SK-N-SH (cell line): ENCODE measurements around the gene BOD1L2. TPM values are rescaled to one million over a fixed set of nuclear protein-coding genes. Genes with fewer than 3 reads are reported as not detected.

Experiments
- CTCF ChIA-PET: fragments of 300-600, 350-600 bp; formaldehyde crosslinking; extraction: SDS; loops from one replicate; lab custom pipeline; 2021; lab: Yijun Ruan, JAX
- POLR2A ChIA-PET: fragments of 350-600 bp; sonication (Branson Sonifier 250); formaldehyde crosslinking; extraction: SDS; loops from one replicate; lab custom pipeline; 2020; ENCODE audit warnings: antibody characterized with exemption, inconsistent platforms; lab: Yijun Ruan, JAX
- DNase-seq: peaks from one replicate; pipeline ENCODE4 v3.0.0; 2012
- H2AFZ ChIP-seq: fragments of 200-600 bp; sonication (generic); 2 replicates; pipeline ENCODE4 v1.8.1; 2016; ENCODE audit warnings: antibody characterized with exemption, mild to moderate bottlenecking, low read depth
- H3F3A ChIP-seq: fragments of 200-600 bp; sonication (generic); replicated peaks from 2 replicates; pipeline ENCODE3; 2016; ENCODE audit warnings: antibody characterized with exemption, mild to moderate bottlenecking; ENCODE audit not compliant: insufficient read depth
- H3K27ac ChIP-seq, 2 experiments: fragments of 200-500 bp in 1 of 2; fragments of 200-600 bp in 1 of 2; sonication (Bioruptor generic) in 1 of 2; sonication (generic), shearing (Covaris generic) in 1 of 2; 2 replicates each; pipeline versions ENCODE4 v1.5.1 to v1.6.1; 2014 to 2016; ENCODE audit warnings: low read depth in 2 of 2, inconsistent platforms in 1 of 2, low read length in 1 of 2, mild to moderate bottlenecking in 1 of 2, mixed read lengths in 1 of 2
- H3K27me3 ChIP-seq: fragments of 200-600 bp; sonication (generic), shearing (Covaris generic); 2 replicates; pipeline ENCODE4 v1.6.1; 2016; ENCODE audit warnings: mixed run types; ENCODE audit not compliant: insufficient read depth
- H3K36me3 ChIP-seq, 2 experiments: fragments of 200-500 bp in 1 of 2; fragments of 200-600 bp in 1 of 2; sonication (Bioruptor generic) in 1 of 2; sonication (generic) in 1 of 2; replicated peaks in 1 of 2; 2 replicates each; pipeline versions ENCODE3 to v1.5.1; 2014 to 2016; ENCODE audit warnings: low read length in 1 of 2, mild to moderate bottlenecking in 1 of 2; ENCODE audit not compliant: insufficient read depth in 2 of 2, control insufficient read depth in 1 of 2
- H3K4me1 ChIP-seq, 2 experiments: fragments of 200-500 bp in 1 of 2; fragments of 200-600 bp in 1 of 2; sonication (Bioruptor generic) in 1 of 2; sonication (generic), shearing (Covaris generic) in 1 of 2; 2 replicates each; pipeline versions ENCODE4 v1.5.1 to v1.6.1; 2014 to 2016; ENCODE audit warnings: low read depth in 1 of 2, low read length in 1 of 2, mixed run types in 1 of 2; ENCODE audit not compliant: insufficient read depth in 2 of 2, control insufficient read depth in 1 of 2
- H3K4me2 ChIP-seq: fragments of 200-600 bp; sonication (generic), shearing (Covaris generic); 2 replicates; pipeline ENCODE4 v1.6.1; 2017; ENCODE audit warnings: mixed run types
- H3K4me3 ChIP-seq, 2 experiments: fragments of 200-500 bp in 1 of 2; fragments of 200-600 bp in 1 of 2; sonication (Bioruptor generic) in 1 of 2; sonication (generic), shearing (Covaris generic) in 1 of 2; 2 replicates each; pipeline versions ENCODE4 v1.5.1 to v1.8.1; 2014 to 2016; ENCODE audit warnings: low read depth in 2 of 2, inconsistent platforms in 1 of 2, low read length in 1 of 2, mild to moderate bottlenecking in 1 of 2, mixed read lengths in 1 of 2, moderate library complexity in 1 of 2
- H3K79me2 ChIP-seq: fragments of 200-600 bp; sonication (generic); 2 replicates; pipeline ENCODE4 v1.8.1; 2017; ENCODE audit warnings: mild to moderate bottlenecking; ENCODE audit not compliant: insufficient read depth
- H3K9ac ChIP-seq: fragments of 200-600 bp; sonication (generic); 2 replicates; pipeline ENCODE4 v1.6.1; 2017; ENCODE audit warnings: mixed run types
- H3K9me2 ChIP-seq: fragments of 200-600 bp; sonication (generic); 2 replicates; pipeline ENCODE4 v1.6.1; 2017; ENCODE audit warnings: mixed run types
- H3K9me3 ChIP-seq: fragments of 200-600 bp; sonication (generic); 2 replicates; pipeline ENCODE4 v1.6.1; 2017; ENCODE audit warnings: mixed run types, mild to moderate bottlenecking, moderate library complexity
- H4K20me1 ChIP-seq: fragments of 200-600 bp; sonication (generic); 2 replicates; pipeline ENCODE4 v1.6.1; 2017; ENCODE audit warnings: mild to moderate bottlenecking, mixed run types; ENCODE audit not compliant: insufficient read depth
- FOXJ3 ChIP-seq: sonication (generic); formaldehyde crosslinking; IDR thresholded peaks from 2 replicates; pipeline ENCODE4 v1.5.1; 2020; ENCODE audit warnings: mild to moderate bottlenecking, missing genetic modification reagents
- MEF2A ChIP-seq: IDR thresholded peaks from 2 replicates; pipeline ENCODE4 v1.4.0; 2012; ENCODE audit warnings: low read depth, borderline replicate concordance
- MXI1 ChIP-seq: IDR thresholded peaks from 2 replicates; pipeline ENCODE4 v1.6.1; 2012; ENCODE audit warnings: mild to moderate bottlenecking, low read depth, low read length, improper control_type of control experiment
- NFIC ChIP-seq: IDR thresholded peaks from 2 replicates; pipeline ENCODE4 v1.4.0; 2012; ENCODE audit warnings: borderline replicate concordance
- NRF1 ChIP-seq: IDR thresholded peaks from 2 replicates; pipeline ENCODE4 v1.6.1; 2012; ENCODE audit warnings: low read depth, mild to moderate bottlenecking, low read length
- POLR2AphosphoS5 ChIP-seq: IDR thresholded peaks from 2 replicates; pipeline ENCODE4 v1.6.1; 2012; ENCODE audit warnings: low read depth, low read length
- REST ChIP-seq: IDR thresholded peaks from 2 replicates; pipeline ENCODE4 v1.6.1; 2012; ENCODE audit warnings: mild to moderate bottlenecking, low read depth, low read length, moderate library complexity
- SIN3A ChIP-seq: IDR thresholded peaks from 2 replicates; pipeline ENCODE4 v1.6.1; 2012; ENCODE audit warnings: low read depth, mild to moderate bottlenecking, low read length, moderate library complexity, borderline replicate concordance
- USF2 ChIP-seq: fragments of 150-350 bp; IDR thresholded peaks from 2 replicates; pipeline ENCODE4 v1.6.1; 2017; ENCODE audit warnings: antibody characterized with exemption, low read length, low read depth, borderline replicate concordance
- WGBS: methylation state at CpG from one replicate; pipeline ENCODE4 v1.1.6; 2017; ENCODE audit warnings: low lambda C conversion rate; 5-methylcytosine and 5-hydroxymethylcytosine counted together
- polyA plus RNA-seq, 3 experiments: library from polyadenylated mRNA; depleted of rRNA; stranded (reverse); fragments of >200 nt; gene quantifications; 2 replicates each; pipeline ENCODE4 v1.2.3, GENCODE V29; 2012

The BOD1L2 gene
- polyA plus RNA-seq, 1 of the 3 experiments (the other 2 are of a cell fraction) = not detected

- Histone ChIP-seq H3K27ac (no peak overlapping the region; a peak in 1 of 4 replicates), H3K27me3 (no peaks in the 10 kb centered on the region), H3K9me2 (no peaks in the 10 kb centered on the region), H3K79me2 (no peaks in the 10 kb centered on the region), H2AFZ (no peak overlapping the region), H3K4me1 (peaks cover 0 to 2% of the 10 kb centered on the region in 2 experiments; a peak in 1 of 4 replicates), H3F3A (no peaks in the 10 kb centered on the region), H3K4me2 (no peak overlapping the region), H3K4me3 (no peak overlapping the region), H3K9me3 (no peaks in the 10 kb centered on the region), H3K9ac (no peak overlapping the region), H3K36me3 (no peaks in the 10 kb centered on the region), H4K20me1 (no peaks in the 10 kb centered on the region)
- DNase-seq = no peak
- TF ChIP-seq POLR2AphosphoS5 = no peak
- TF ChIP-seq NRF1 = no peak
- no peak for TF ChIP-seq USF2
- no peak for TF ChIP-seq MEF2A
- TF ChIP-seq NFIC = no peak
- TF ChIP-seq FOXJ3 = no peak
- TF ChIP-seq SIN3A = no peak
- 12% methylated on average over 4 of the region's 4 CpGs for whole genome bisulfite sequencing
- ChIA-PET CTCF (no interaction called here), POLR2A (no interaction called here)
Measured at GRCh38 chr18:57113799-57114420, 33.0 kb upstream of the BOD1L2 start.

DNA sequence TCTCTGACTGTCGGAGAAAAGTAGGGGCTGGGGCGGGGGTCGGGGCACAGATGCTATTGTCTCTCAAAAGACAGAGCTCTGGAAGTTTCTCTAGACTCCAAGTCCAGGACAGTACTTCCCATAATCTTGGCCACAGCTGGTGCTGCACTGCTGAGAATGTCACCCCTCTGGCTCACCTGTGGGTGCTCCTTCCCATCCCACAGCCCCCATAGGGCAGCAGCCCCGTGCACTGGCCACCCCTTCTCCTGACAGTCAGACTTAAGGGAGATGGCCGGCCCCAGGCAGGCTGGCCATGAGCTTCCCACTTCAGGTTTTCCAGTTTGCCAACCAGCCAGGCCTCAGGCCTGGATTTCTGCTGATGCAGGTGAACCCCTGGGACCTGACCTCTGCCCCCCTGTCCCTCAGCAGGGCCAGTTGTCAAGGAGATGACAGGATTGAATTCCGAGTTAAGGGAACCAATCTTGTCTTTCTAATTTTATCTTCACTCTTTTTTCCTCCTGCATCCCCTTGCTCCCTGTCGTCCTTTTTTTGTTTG, 30.2 kb upstream of the BOD1L2 start:
- Histone ChIP-seq H3K36me3 (no peaks in the 10 kb centered on the region), H3K79me2 (no peaks in the 10 kb centered on the region), H3K4me1 (peaks cover 0 to 2% of the 10 kb centered on the region in 2 experiments; a peak in 1 of 4 replicates), H2AFZ (no peak overlapping the region), H3K9me3 (no peaks in the 10 kb centered on the region), H4K20me1 (no peaks in the 10 kb centered on the region), H3K4me3 (no peak overlapping the region), H3K9me2 (no peaks in the 10 kb centered on the region), H3K4me2 (no peak overlapping the region), H3K9ac (no peak overlapping the region), H3F3A (no peaks in the 10 kb centered on the region), H3K27me3 (no peaks in the 10 kb centered on the region), H3K27ac (no peak overlapping the region)
- TF ChIP-seq FOXJ3 (no peak), MXI1 (no peak)
- DNase-seq = no peak
- WGBS = 31% methylated on average over 5 of the region's 7 CpGs
- CTCF ChIA-PET = interaction anchor here (0.6 to 2.0 kb wide), 3 partner anchors 10 to 322 kb away, joined by 3 to 5 read pairs (median 5); no protein-coding TSS in a partner anchor
- POLR2A ChIA-PET = no interaction called here

GRCh38 chr18:57121542-57122112, 25.3 kb upstream of the BOD1L2 start:
- CTCF ChIA-PET = no interaction called here
- POLR2A ChIA-PET = no interaction called here

More at GRCh38 chr18:57121542-57122112, 25.3 kb upstream of the BOD1L2 start:
- no peak for DNase-seq
- H3K4me3 ChIP-seq = no peak overlapping the region
- H3K79me2 ChIP-seq = no peaks in the 10 kb centered on the region
- H3K9ac ChIP-seq = no peak overlapping the region
- no peaks in the 10 kb centered on the region for H3F3A ChIP-seq
- H2AFZ ChIP-seq = no peak overlapping the region
- WGBS = 52% methylated on average over 9 of the region's 33 CpGs
- H3K27ac ChIP-seq = no peak overlapping the region
- H3K36me3 ChIP-seq = no peaks in the 10 kb centered on the region
- TF ChIP-seq REST (no peak), POLR2AphosphoS5 (no peak)
- H3K9me3 ChIP-seq = no peaks in the 10 kb centered on the region
- no peak overlapping the region for H3K4me2 ChIP-seq
- H4K20me1 ChIP-seq = no peaks in the 10 kb centered on the region
- no peaks in the 10 kb centered on the region for H3K4me1 ChIP-seq
- H3K27me3 ChIP-seq = no peaks in the 10 kb centered on the region
- H3K9me2 ChIP-seq = no peaks in the 10 kb centered on the region
